ENCODE results near the gene KCNAB2.

Gene KCNAB2

GRCh38 chr1:6011946-6012258 is 33.8 kb upstream of the KCNAB2 start:
- H4K20me1 ChIP-seq (ENCODE audit: insufficient read depth, low read length, poor library complexity, severe bottlenecking) = no peaks in the 10 kb centered on the region

GRCh38 chr1:6012529-6013318 is 33.0 kb upstream of the KCNAB2 start:
- Histone ChIP-seq H3K4me3 (ENCODE audit: low read length, poor library complexity, severe bottlenecking) (no peak overlapping the region), H3K4me1 (ENCODE audit: insufficient read depth, low read length, poor library complexity, severe bottlenecking) (no peaks in the 10 kb centered on the region), H4K20me1 (ENCODE audit: insufficient read depth, low read length, poor library complexity, severe bottlenecking) (no peaks in the 10 kb centered on the region), H3K9me2 (replicated peaks; ENCODE audit: low read depth, low read length) (no peaks in the 10 kb centered on the region), H3K4me2 (ENCODE audit: low read depth, low read length, poor library complexity, severe bottlenecking) (no peak overlapping the region), H3K9ac (ENCODE audit: low read depth, low read length, poor library complexity, severe bottlenecking) (no peak overlapping the region), H3K79me2 (ENCODE audit: insufficient read depth, low read length) (no peaks in the 10 kb centered on the region), H3F3A (ENCODE audit: low read depth) (no peaks in the 10 kb centered on the region), H3K27me3 (ENCODE audit: insufficient read depth, low read length, poor library complexity, severe bottlenecking) (no peaks in the 10 kb centered on the region), H3K36me3 (ENCODE audit: insufficient read depth, low read length) (peaks cover 5% of the 10 kb centered on the region; the same call in 1 of the 2 replicates), H3K9me3 (ENCODE audit: insufficient read depth, low read depth, low read length) (no peaks in the 10 kb centered on the region), H2AFZ (ENCODE audit: low read length) (no peak overlapping the region)
- no peak for TF ChIP-seq EZH2phosphoT487 (IDR thresholded peaks at IDR 0.05; ENCODE audit: borderline replicate concordance)

More at GRCh38 chr1:6011946-6012258, 33.8 kb upstream of the KCNAB2 start:
- H3K36me3 ChIP-seq (ENCODE audit: insufficient read depth, low read length) = peaks cover 5% of the 10 kb centered on the region; the same call in 1 of the 2 replicates
- no peaks in the 10 kb centered on the region for H3K79me2 ChIP-seq (ENCODE audit: insufficient read depth, low read length)
- TF ChIP-seq EZH2phosphoT487 (IDR thresholded peaks at IDR 0.05; ENCODE audit: borderline replicate concordance) = no peak
- no peak for TF ChIP-seq CTCF (conservative IDR thresholded peaks at IDR 0.05; ENCODE audit: low read length)
- no peak overlapping the region for H3K4me3 ChIP-seq (ENCODE audit: low read length, poor library complexity, severe bottlenecking)
- H3K9ac ChIP-seq (ENCODE audit: low read depth, low read length, poor library complexity, severe bottlenecking) = no peak overlapping the region
- H3K4me2 ChIP-seq (ENCODE audit: low read depth, low read length, poor library complexity, severe bottlenecking) = no peak overlapping the region
- H3K4me1 ChIP-seq (ENCODE audit: insufficient read depth, low read length, poor library complexity, severe bottlenecking) = no peaks in the 10 kb centered on the region
- no peaks in the 10 kb centered on the region for H3K9me2 ChIP-seq (replicated peaks; ENCODE audit: low read depth, low read length)
- no peaks in the 10 kb centered on the region for H3K27me3 ChIP-seq (ENCODE audit: insufficient read depth, low read length, poor library complexity, severe bottlenecking)
- H3K9me3 ChIP-seq (ENCODE audit: insufficient read depth, low read depth, low read length) = no peaks in the 10 kb centered on the region
- no peak overlapping the region for H2AFZ ChIP-seq (ENCODE audit: low read length)
- H3F3A ChIP-seq (ENCODE audit: low read depth) = no peaks in the 10 kb centered on the region

- TF ChIP-seq EZH2phosphoT487 (IDR thresholded peaks at IDR 0.05; ENCODE audit: borderline replicate concordance) (no peak), CTCF (conservative IDR thresholded peaks at IDR 0.05; ENCODE audit: low read length) (no peak)
- Histone ChIP-seq H3F3A (ENCODE audit: low read depth) (no peaks in the 10 kb centered on the region), H3K9me3 (ENCODE audit: insufficient read depth, low read depth, low read length) (no peaks in the 10 kb centered on the region), H3K4me1 (ENCODE audit: insufficient read depth, low read length, poor library complexity, severe bottlenecking) (no peaks in the 10 kb centered on the region), H3K9ac (ENCODE audit: low read depth, low read length, poor library complexity, severe bottlenecking) (no peak overlapping the region), H3K79me2 (ENCODE audit: insufficient read depth, low read length) (no peaks in the 10 kb centered on the region), H3K4me2 (ENCODE audit: low read depth, low read length, poor library complexity, severe bottlenecking) (no peak overlapping the region), H3K9me2 (replicated peaks; ENCODE audit: low read depth, low read length) (no peaks in the 10 kb centered on the region), H3K4me3 (ENCODE audit: low read length, poor library complexity, severe bottlenecking) (no peak overlapping the region), H3K36me3 (ENCODE audit: insufficient read depth, low read length) (peaks cover 5% of the 10 kb centered on the region; the same call in 1 of the 2 replicates), H3K27me3 (ENCODE audit: insufficient read depth, low read length, poor library complexity, severe bottlenecking) (no peaks in the 10 kb centered on the region), H2AFZ (ENCODE audit: low read length) (no peak overlapping the region), H4K20me1 (ENCODE audit: insufficient read depth, low read length, poor library complexity, severe bottlenecking) (no peaks in the 10 kb centered on the region)
These were observed 32.2 kb upstream of the KCNAB2 start for GRCh38 chr1:6013491-6013890.
